DOHH2 (cell line): ENCODE data around the gene IL17A.

Source experiments
- H3F3A ChIP-seq: fragments of 200-600 bp; sonication (generic), shearing (Covaris generic); 2 replicates; pipeline ENCODE4 v1.6.0; 2016; ENCODE audit warnings: antibody characterized with exemption, mild to moderate bottlenecking; ENCODE audit not compliant: control insufficient read depth, insufficient read depth
- H3K27ac ChIP-seq: fragments of 200-600 bp; sonication (generic); 2 replicates; pipeline ENCODE4 v1.5.1; 2014; ENCODE audit warnings: low read depth, mild to moderate bottlenecking, low read length, moderate library complexity
- H3K27me3 ChIP-seq: fragments of 200-600 bp; sonication (generic); 2 replicates; pipeline ENCODE4 v1.6.1; 2014; ENCODE audit warnings: mild to moderate bottlenecking, low read length, mixed read lengths; ENCODE audit not compliant: control insufficient read depth
- H3K36me3 ChIP-seq: fragments of 200-600 bp; sonication (generic); 2 replicates; pipeline ENCODE4 v1.6.1; 2014; ENCODE audit warnings: mild to moderate bottlenecking, low read length, moderate library complexity, mixed read lengths; ENCODE audit not compliant: control insufficient read depth
- H3K4me1 ChIP-seq: fragments of 200-600 bp; sonication (generic); 2 replicates; pipeline ENCODE4 v1.6.1; 2014; ENCODE audit warnings: mild to moderate bottlenecking, low read length, mixed read lengths; ENCODE audit not compliant: control insufficient read depth
- H3K4me2 ChIP-seq: fragments of 200-600 bp; sonication (generic); 2 replicates; pipeline ENCODE4 v1.6.0; 2014; ENCODE audit warnings: mild to moderate bottlenecking, low read length, moderate library complexity
- H3K4me3 ChIP-seq: fragments of 200-600 bp; sonication (generic); 2 replicates; pipeline ENCODE4 v1.5.1; 2014; ENCODE audit warnings: mild to moderate bottlenecking, low read length, mixed read lengths
- H3K79me2 ChIP-seq: fragments of 200-600 bp; sonication (generic); 2 replicates; pipeline ENCODE4 v1.6.1; 2014; ENCODE audit warnings: mild to moderate bottlenecking, low read length, mixed read lengths; ENCODE audit not compliant: control insufficient read depth
- H3K9me2 ChIP-seq: fragments of 200-600 bp; sonication (generic); replicated peaks from 2 replicates; pipeline ENCODE4 v1.6.1; 2014; ENCODE audit warnings: mild to moderate bottlenecking, low read length, mixed read lengths; ENCODE audit not compliant: control insufficient read depth
- H3K9me3 ChIP-seq: fragments of 200-600 bp; sonication (generic); 2 replicates; pipeline ENCODE4 v1.6.1; 2014; ENCODE audit warnings: antibody characterized with exemption, low read length, mixed read lengths; ENCODE audit not compliant: control insufficient read depth, insufficient read depth
- H4K20me1 ChIP-seq: fragments of 200-600 bp; sonication (generic); 2 replicates; pipeline ENCODE4 v1.6.0; 2014; ENCODE audit warnings: low read depth, mild to moderate bottlenecking, antibody characterized with exemption, low read length, moderate library complexity; ENCODE audit not compliant: control insufficient read depth, insufficient read depth
- EZH2phosphoT487 ChIP-seq: fragments of 200-600 bp; sonication (generic); IDR thresholded peaks from 2 replicates; pipeline ENCODE4 v1.6.1; 2017; ENCODE audit warnings: borderline replicate concordance, mild to moderate bottlenecking, antibody characterized with exemption, low read length, moderate library complexity, mixed read lengths
- TF ChIP-seq, protein P1 (sequence below): fragments of 200-600 bp; sonication (generic); IDR thresholded peaks from one replicate; pipeline ENCODE4 v1.5.1; 2014; ENCODE audit warnings: antibody characterized with exemption, mild to moderate bottlenecking, low read depth, low read length; ENCODE audit not compliant: poor library complexity, severe bottlenecking

Gene IL17A

DNA sequence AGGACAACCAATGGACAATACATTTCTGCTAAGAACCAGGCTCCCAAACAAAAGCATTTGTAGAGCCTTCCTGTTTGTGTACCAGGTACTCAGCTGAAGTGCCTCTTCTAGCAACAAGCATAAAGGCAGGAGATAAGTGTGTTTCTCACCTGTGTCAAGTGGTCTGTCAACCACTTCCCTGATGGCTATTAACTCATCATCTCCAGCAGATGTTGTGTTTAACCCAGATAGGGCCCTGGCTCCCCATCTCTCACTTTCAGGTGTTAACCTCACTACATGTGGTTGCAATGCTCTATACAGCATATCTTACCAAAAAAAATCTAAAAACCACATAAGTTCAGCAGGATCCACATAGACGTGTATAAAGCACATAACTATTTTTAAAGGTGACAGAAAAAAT is 9.6 kb upstream of the IL17A start:
- Histone ChIP-seq H4K20me1 (no peaks in the 10 kb centered on the region), H3K4me2 (no peak overlapping the region), H3K79me2 (no peaks in the 10 kb centered on the region), H3F3A (no peaks in the 10 kb centered on the region), H3K36me3 (no peaks in the 10 kb centered on the region), H3K27me3 (peaks cover 4% of the 10 kb centered on the region; the same call in 1 of the 2 replicates), H3K4me3 (no peak overlapping the region), H3K27ac (no peak overlapping the region), H3K9me2 (no peaks in the 10 kb centered on the region), H3K4me1 (no peaks in the 10 kb centered on the region), H3K9me3 (no peaks in the 10 kb centered on the region)
- TF ChIP-seq, protein P1, sequence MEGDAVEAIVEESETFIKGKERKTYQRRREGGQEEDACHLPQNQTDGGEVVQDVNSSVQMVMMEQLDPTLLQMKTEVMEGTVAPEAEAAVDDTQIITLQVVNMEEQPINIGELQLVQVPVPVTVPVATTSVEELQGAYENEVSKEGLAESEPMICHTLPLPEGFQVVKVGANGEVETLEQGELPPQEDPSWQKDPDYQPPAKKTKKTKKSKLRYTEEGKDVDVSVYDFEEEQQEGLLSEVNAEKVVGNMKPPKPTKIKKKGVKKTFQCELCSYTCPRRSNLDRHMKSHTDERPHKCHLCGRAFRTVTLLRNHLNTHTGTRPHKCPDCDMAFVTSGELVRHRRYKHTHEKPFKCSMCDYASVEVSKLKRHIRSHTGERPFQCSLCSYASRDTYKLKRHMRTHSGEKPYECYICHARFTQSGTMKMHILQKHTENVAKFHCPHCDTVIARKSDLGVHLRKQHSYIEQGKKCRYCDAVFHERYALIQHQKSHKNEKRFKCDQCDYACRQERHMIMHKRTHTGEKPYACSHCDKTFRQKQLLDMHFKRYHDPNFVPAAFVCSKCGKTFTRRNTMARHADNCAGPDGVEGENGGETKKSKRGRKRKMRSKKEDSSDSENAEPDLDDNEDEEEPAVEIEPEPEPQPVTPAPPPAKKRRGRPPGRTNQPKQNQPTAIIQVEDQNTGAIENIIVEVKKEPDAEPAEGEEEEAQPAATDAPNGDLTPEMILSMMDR, result no peak
- no peak for TF ChIP-seq EZH2phosphoT487

DNA sequence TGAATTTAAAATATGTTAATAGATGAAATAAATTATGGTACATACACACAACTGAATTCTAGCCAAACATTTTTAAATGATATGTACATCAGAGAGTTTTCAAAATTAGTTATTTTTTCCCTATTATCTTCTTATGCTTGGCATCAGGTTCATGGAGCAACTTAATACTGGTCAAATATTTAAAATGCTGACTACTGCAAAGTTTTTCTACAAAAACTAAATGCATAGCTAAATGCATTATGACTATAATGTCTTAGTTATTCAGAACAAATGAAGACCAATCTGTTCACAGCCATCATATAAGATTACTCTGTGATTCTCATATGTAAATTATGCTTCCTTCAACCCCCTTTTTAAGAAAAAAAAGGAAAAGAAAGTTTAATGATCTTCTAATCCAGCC is 8.2 kb upstream of the IL17A start:
- TF ChIP-seq EZH2phosphoT487, result no peak
- TF ChIP-seq, protein P1, result no peak
- Histone ChIP-seq H3K9me2 (no peaks in the 10 kb centered on the region; the same call in 1 of the 2 replicates), H3K36me3 (no peaks in the 10 kb centered on the region), H3K4me1 (no peaks in the 10 kb centered on the region), H3K4me2 (no peak overlapping the region), H3K9me3 (no peaks in the 10 kb centered on the region), H3K27ac (no peak overlapping the region), H3K4me3 (no peak overlapping the region), H3K27me3 (peaks cover 4% of the 10 kb centered on the region; the same call in 1 of the 2 replicates), H3F3A (no peaks in the 10 kb centered on the region), H3K79me2 (no peaks in the 10 kb centered on the region), H4K20me1 (no peaks in the 10 kb centered on the region)

DNA sequence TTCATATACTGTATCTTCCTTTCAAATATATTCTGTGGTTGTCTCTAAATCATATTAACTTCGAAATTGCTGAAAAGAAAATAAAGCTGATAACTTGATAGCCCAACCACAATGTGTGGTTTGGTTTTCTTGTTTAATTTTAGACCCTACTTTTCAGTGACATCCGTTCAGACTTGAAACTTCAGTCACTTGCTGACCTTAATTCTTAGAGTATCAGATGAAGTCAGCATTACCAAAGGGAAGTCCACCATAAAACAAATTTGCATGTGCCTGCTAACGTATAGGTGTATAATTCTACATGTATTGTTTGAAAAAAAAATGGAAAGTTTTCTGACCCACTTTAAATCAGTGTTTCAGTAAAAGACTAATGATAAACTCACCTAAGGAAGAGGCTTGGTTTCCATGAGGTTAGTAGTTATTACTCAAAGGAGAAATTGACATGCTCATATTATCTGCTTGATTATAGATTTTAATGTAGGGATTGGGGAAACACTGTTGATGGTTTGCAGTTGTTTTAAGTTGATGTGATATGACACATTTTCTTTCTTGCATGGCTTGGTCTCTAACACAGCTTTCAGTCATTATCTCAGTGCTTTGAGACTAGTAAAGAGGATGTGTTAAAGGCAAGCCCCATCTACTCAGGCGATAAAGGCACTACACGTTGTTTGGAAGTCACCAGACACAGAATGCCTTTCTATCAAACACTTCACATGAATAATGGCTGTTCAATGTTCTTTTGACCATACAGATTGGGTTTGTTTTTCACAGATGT is 5.2 kb upstream of the IL17A start:
- Histone ChIP-seq H3K4me3 (no peak overlapping the region), H3K4me1 (no peaks in the 10 kb centered on the region), H3K36me3 (no peaks in the 10 kb centered on the region), H3F3A (no peaks in the 10 kb centered on the region), H3K27ac (no peak overlapping the region), H3K27me3 (peaks cover 12% of the 10 kb centered on the region; the same call in 1 of the 2 replicates), H3K79me2 (no peaks in the 10 kb centered on the region), H4K20me1 (no peaks in the 10 kb centered on the region), H3K4me2 (no peak overlapping the region), H3K9me2 (no peaks in the 10 kb centered on the region; the same call in 1 of the 2 replicates), H3K9me3 (no peaks in the 10 kb centered on the region)
- TF ChIP-seq EZH2phosphoT487, result no peak
- TF ChIP-seq, protein P1, result no peak
